Breast epithelium (tissue), 4 donors: ENCODE data around the gene TMEFF2. TPM values are rescaled to one million over a fixed set of nuclear protein-coding genes. Genes with fewer than 3 reads are reported as not detected.

ENCODE experiments used
- DNase-seq, 2 donors: peaks; one replicate each; pipeline ENCODE4 v3.0.0-alpha.2; 2019; ENCODE audit warnings: low spot score in 2 of 2
- H3K27ac ChIP-seq, 2 donors: fragments of 200-600 bp; sonication (generic) in 1 of 2; one replicate each; pipeline ENCODE4 v1.5.1; 2016 to 2019; ENCODE audit warnings: mild to moderate bottlenecking in 1 of 2
- H3K27me3 ChIP-seq, 2 donors: fragments of 200-600 bp; sonication (generic) in 1 of 2; one replicate each; pipeline versions ENCODE4 v1.5.1 to v1.6.0; 2017 to 2019; ENCODE audit warnings: control low read depth in 1 of 2, mild to moderate bottlenecking in 1 of 2
- H3K36me3 ChIP-seq: fragments of 200-600 bp; one replicate; pipeline ENCODE4 v1.5.1; 2019
- H3K4me1 ChIP-seq, 2 donors: fragments of 200-600 bp; sonication (generic); one replicate each; pipeline ENCODE4 v1.5.1; 2016 to 2019; ENCODE audit warnings: control low read depth in 1 of 2
- H3K4me3 ChIP-seq, 3 donors: fragments of 200-600 bp; sonication (generic); 1 replicate in 2 of 3; 2 replicates in 1 of 3; pipeline ENCODE4 v1.5.1; 2016 to 2019; ENCODE audit warnings: mild to moderate bottlenecking in 3 of 3, moderate library complexity in 2 of 3
- H3K9me3 ChIP-seq, 2 donors: fragments of 200-600 bp; sonication (generic) in 1 of 2; one replicate each; pipeline ENCODE4 v1.5.1; 2016 to 2019; ENCODE audit warnings: control low read depth in 1 of 2
- CTCF ChIP-seq, 3 donors: fragments of 450-650 bp; IDR thresholded peaks; one replicate each; pipeline ENCODE4 v1.5.1; 2016 to 2017; ENCODE audit warnings: antibody characterized with exemption in 3 of 3, mild to moderate bottlenecking in 3 of 3, moderate library complexity in 3 of 3
- POLR2A ChIP-seq: fragments of 450-650 bp; IDR thresholded peaks from one replicate; pipeline ENCODE4 v1.6.1; 2016; ENCODE audit warnings: antibody characterized with exemption, mild to moderate bottlenecking, moderate library complexity
- POLR2AphosphoS5 ChIP-seq, 3 donors: sonication (generic); formaldehyde crosslinking; IDR thresholded peaks; one replicate each; pipeline ENCODE4 v1.6.1; 2017; ENCODE audit warnings: antibody characterized with exemption in 3 of 3
- intact Hi-C: fragments of 100-400 bp; cut with DNase I; formaldehyde crosslinking; loops from one replicate; pipeline ENCODE4 v1.15.1; 2023; ENCODE audit warnings: low total_unique reads
- total RNA-seq, 3 donors: library from RNA; depleted of rRNA; stranded (reverse); fragments of >200 nt; gene quantifications; one replicate each; pipeline ENCODE4 v1.1.0, GENCODE V29; 2016

Gene TMEFF2
- total RNA-seq, 3 donors from 2014 or later = 0.32 TPM; not detected in 2

- H3K27me3 ChIP-seq = no peaks in the 10 kb centered on the region
- H3K27ac ChIP-seq = no peak overlapping the region
- H3K4me3 ChIP-seq = no peak overlapping the region
- TF ChIP-seq POLR2AphosphoS5 (IDR thresholded peaks at IDR 0.05) = no peak
- TF ChIP-seq POLR2A = no peak
- TF ChIP-seq CTCF (IDR thresholded peaks at IDR 0.05) = no peak
- no peaks in the 10 kb centered on the region for H3K36me3 ChIP-seq
- intact Hi-C loops = no loop called here
- peaks cover 0 to 3% of the 10 kb centered on the region in 2 donors for H3K9me3 ChIP-seq
- no peaks in the 10 kb centered on the region for H3K4me1 ChIP-seq
- no peak for DNase-seq
Observed at GRCh38 chr2:192206399-192206798, 11.7 kb upstream of the TMEFF2 start.

- no peak for TF ChIP-seq POLR2AphosphoS5 (IDR thresholded peaks at IDR 0.05)
- no peak for TF ChIP-seq CTCF (IDR thresholded peaks at IDR 0.05)
- no peak for TF ChIP-seq POLR2A
- H3K4me1 ChIP-seq = no peaks in the 10 kb centered on the region
- H3K27ac ChIP-seq = no peak overlapping the region
- intact Hi-C loops = no loop called here
- H3K4me3 ChIP-seq = no peak overlapping the region
- H3K9me3 ChIP-seq = peaks cover 0 to 3% of the 10 kb centered on the region in 2 donors
- no peaks in the 10 kb centered on the region for H3K36me3 ChIP-seq
- peaks cover 0 to 7% of the 10 kb centered on the region in 2 donors for H3K27me3 ChIP-seq
- DNase-seq = no peak
Observed at GRCh38 chr2:192203876-192204275, 9.1 kb upstream of the TMEFF2 start.

GRCh38 chr2:192202373-192202772 lies 7.6 kb upstream of the TMEFF2 start:
- TF ChIP-seq POLR2A = no peak
- no peak for TF ChIP-seq CTCF (IDR thresholded peaks at IDR 0.05)
- no peak for TF ChIP-seq POLR2AphosphoS5 (IDR thresholded peaks at IDR 0.05)
- H3K4me3 ChIP-seq = no peak overlapping the region
- H3K27ac ChIP-seq = no peak overlapping the region
- no peaks in the 10 kb centered on the region for H3K9me3 ChIP-seq
- no peaks in the 10 kb centered on the region for H3K4me1 ChIP-seq
- H3K27me3 ChIP-seq = peaks cover 0 to 22% of the 10 kb centered on the region in 2 donors
- H3K36me3 ChIP-seq = no peaks in the 10 kb centered on the region
- intact Hi-C loops = no loop called here
- no peak for DNase-seq

GRCh38 chr2:192201116-192201515 lies 6.4 kb upstream of the TMEFF2 start:
- Histone ChIP-seq H3K27me3 (peaks cover 0 to 34% of the 10 kb centered on the region in 2 donors), H3K36me3 (no peaks in the 10 kb centered on the region), H3K27ac (no peak overlapping the region), H3K4me3 (no peak overlapping the region), H3K9me3 (no peaks in the 10 kb centered on the region), H3K4me1 (peaks cover under 1 to 4% of the 10 kb centered on the region in 2 donors)
- DNase-seq = no peak
- TF ChIP-seq CTCF (IDR thresholded peaks at IDR 0.05) (no peak), POLR2AphosphoS5 (IDR thresholded peaks at IDR 0.05) (no peak), POLR2A (no peak)
- intact Hi-C loops = no loop called here

- Histone ChIP-seq H3K27ac (no peak overlapping the region), H3K27me3 (peaks cover 0 to 62% of the 10 kb centered on the region in 2 donors), H3K4me1 (peaks cover 13 to 18% of the 10 kb centered on the region in 2 donors), H3K36me3 (no peaks in the 10 kb centered on the region), H3K9me3 (no peaks in the 10 kb centered on the region), H3K4me3 (no peak overlapping the region)
- TF ChIP-seq CTCF (IDR thresholded peaks at IDR 0.05) (no peak), POLR2A (no peak), POLR2AphosphoS5 (IDR thresholded peaks at IDR 0.05) (no peak)
- DNase-seq = no peak
- intact Hi-C loops = no loop called here
Observed at GRCh38 chr2:192197357-192197756, 2.6 kb upstream of the TMEFF2 start.
